ENCODE results near the gene NLGN1. TPM values are rescaled to one million over a fixed set of nuclear protein-coding genes. Genes with fewer than 3 reads are reported as not detected.
"Not testable (repeated sequence)": the region's sequence is repeated elsewhere in the genome, so short reads cannot be mapped to it uniquely, and the experiment has no call there.

NLGN1 gene
- polyA plus RNA-seq, 3 donors = 2.2 to 4.8 (median 2.2) TPM

- no peak for DNase-seq (ENCODE audit: low read depth in 3 of 3, low spot score in 2 of 3)
Observed at GRCh38 chr3:174197416-174197815, 799.9 kb downstream of the NLGN1 start.

- peak in 1 of 3 donors; percentile 19 for DNase-seq (ENCODE audit: low read depth in 3 of 3, low spot score in 2 of 3)
Observed at GRCh38 chr3:174198199-174198598, 800.7 kb downstream of the NLGN1 start.

- DNase-seq (ENCODE audit: low read depth in 3 of 3, low spot score in 2 of 3) = no peak
Observed at GRCh38 chr3:174199696-174200095, 802.2 kb downstream of the NLGN1 start.

- no peak for DNase-seq (ENCODE audit: low read depth in 3 of 3, low spot score in 2 of 3)
Observed at GRCh38 chr3:174202116-174202515, 804.6 kb downstream of the NLGN1 start.

GRCh38 chr3:174202561-174202960 lies 805.0 kb downstream of the NLGN1 start:
- no peak for DNase-seq (ENCODE audit: low read depth in 3 of 3, low spot score in 2 of 3)

- DNase-seq (ENCODE audit: low read depth in 3 of 3, low spot score in 2 of 3) = no peak
Observed at GRCh38 chr3:174204765-174205164, 807.2 kb downstream of the NLGN1 start.

- DNase-seq (ENCODE audit: low read depth in 3 of 3, low spot score in 2 of 3) = no peak
Observed at GRCh38 chr3:174206607-174207192, 809.2 kb downstream of the NLGN1 start.

- DNase-seq (ENCODE audit: low read depth in 3 of 3, low spot score in 2 of 3) = no peak
Observed at GRCh38 chr3:174208161-174208560, 810.6 kb downstream of the NLGN1 start.

- DNase-seq (ENCODE audit: low read depth in 3 of 3, low spot score in 2 of 3) = not testable (repeated sequence)
Observed at GRCh38 chr3:174211896-174212295, 814.4 kb downstream of the NLGN1 start.

GRCh38 chr3:174215456-174215855 lies 817.9 kb downstream of the NLGN1 start:
- DNase-seq (ENCODE audit: low read depth in 3 of 3, low spot score in 2 of 3) = no peak

GRCh38 chr3:174216019-174216418 lies 818.5 kb downstream of the NLGN1 start:
- no peak for DNase-seq (ENCODE audit: low read depth in 3 of 3, low spot score in 2 of 3)

- no peak for DNase-seq (ENCODE audit: low read depth in 3 of 3, low spot score in 2 of 3)
Observed at GRCh38 chr3:174216946-174217718, 819.6 kb downstream of the NLGN1 start.

GRCh38 chr3:174218016-174218415 lies 820.5 kb downstream of the NLGN1 start:
- DNase-seq (ENCODE audit: low read depth in 3 of 3, low spot score in 2 of 3) = no peak

- no peak for DNase-seq (ENCODE audit: low read depth in 3 of 3, low spot score in 2 of 3)
Observed at GRCh38 chr3:174219738-174220137, 822.2 kb downstream of the NLGN1 start.

- no peak for DNase-seq (ENCODE audit: low read depth in 3 of 3, low spot score in 2 of 3)
Observed at GRCh38 chr3:174220775-174221554, 823.4 kb downstream of the NLGN1 start.

- no peak for DNase-seq (ENCODE audit: low read depth in 3 of 3, low spot score in 2 of 3)
Observed at GRCh38 chr3:174223042-174223441, 825.5 kb downstream of the NLGN1 start.

GRCh38 chr3:174223626-174224025 lies 826.1 kb downstream of the NLGN1 start:
- DNase-seq (ENCODE audit: low read depth in 3 of 3, low spot score in 2 of 3) = no peak

- DNase-seq (ENCODE audit: low read depth in 3 of 3, low spot score in 2 of 3) = no peak
Observed at GRCh38 chr3:174229916-174230315, 832.4 kb downstream of the NLGN1 start.

GRCh38 chr3:174232028-174232657 lies 834.6 kb downstream of the NLGN1 start:
- DNase-seq (ENCODE audit: low read depth in 3 of 3, low spot score in 2 of 3) = not testable (repeated sequence)

GRCh38 chr3:174232658-174233429 lies 835.3 kb downstream of the NLGN1 start:
- no peak for DNase-seq (ENCODE audit: low read depth in 3 of 3, low spot score in 2 of 3)
